Parathyroid adenoma (tissue), 2 donors: ENCODE measurements around the gene HLA-DQB1.
"Not testable (repeated sequence)": the region's sequence is repeated elsewhere in the genome, so short reads cannot be mapped to it uniquely, and the experiment has no call there.

ENCODE experiments used
- H2AFZ ChIP-seq: fragments of 300-600 bp; sonication (generic); one replicate; pipeline ENCODE4 v1.7.0; 2017; ENCODE audit warnings: antibody characterized with exemption, mild to moderate bottlenecking
- H3K27ac ChIP-seq: fragments of 300-600 bp; sonication (generic); one replicate; pipeline ENCODE4 v1.7.0; 2017
- H3K27me3 ChIP-seq: fragments of 300-600 bp; sonication (generic); one replicate; pipeline ENCODE4 v1.7.0; 2017; ENCODE audit warnings: low read length; ENCODE audit not compliant: control insufficient read depth, insufficient read depth
- H3K36me3 ChIP-seq: fragments of 300-600 bp; sonication (generic); one replicate; pipeline ENCODE4 v1.7.0; 2017; ENCODE audit warnings: low read length; ENCODE audit not compliant: control insufficient read depth, insufficient read depth
- H3K4me1 ChIP-seq: fragments of 300-600 bp; sonication (generic); one replicate; pipeline ENCODE4 v1.7.0; 2017; ENCODE audit warnings: control low read depth
- H3K4me2 ChIP-seq: fragments of 300-600 bp; sonication (generic); one replicate; pipeline ENCODE4 v1.7.0; 2017; ENCODE audit warnings: low read length
- H3K4me3 ChIP-seq: fragments of 300-600 bp; sonication (generic); one replicate; pipeline ENCODE4 v1.7.0; 2017; ENCODE audit warnings: low read depth, low read length
- H3K79me2 ChIP-seq: fragments of 300-600 bp; sonication (generic); one replicate; pipeline ENCODE4 v1.7.0; 2017; ENCODE audit warnings: control low read depth
- H3K9ac ChIP-seq: fragments of 300-600 bp; sonication (generic); one replicate; pipeline ENCODE4 v1.7.0; 2017; ENCODE audit warnings: mild to moderate bottlenecking
- H3K9me3 ChIP-seq: fragments of 300-600 bp; sonication (generic); one replicate; pipeline ENCODE4 v1.7.0; 2017; ENCODE audit warnings: low read length; ENCODE audit not compliant: control insufficient read depth
- TF ChIP-seq, protein P1 (sequence below): fragments of 300-600 bp; sonication (generic); IDR thresholded peaks from one replicate; pipeline ENCODE4 v1.7.0; 2017; ENCODE audit warnings: antibody characterized with exemption, mild to moderate bottlenecking
- donor health status: primary hyperparathyroidism.

HLA-DQB1 gene

DNA sequence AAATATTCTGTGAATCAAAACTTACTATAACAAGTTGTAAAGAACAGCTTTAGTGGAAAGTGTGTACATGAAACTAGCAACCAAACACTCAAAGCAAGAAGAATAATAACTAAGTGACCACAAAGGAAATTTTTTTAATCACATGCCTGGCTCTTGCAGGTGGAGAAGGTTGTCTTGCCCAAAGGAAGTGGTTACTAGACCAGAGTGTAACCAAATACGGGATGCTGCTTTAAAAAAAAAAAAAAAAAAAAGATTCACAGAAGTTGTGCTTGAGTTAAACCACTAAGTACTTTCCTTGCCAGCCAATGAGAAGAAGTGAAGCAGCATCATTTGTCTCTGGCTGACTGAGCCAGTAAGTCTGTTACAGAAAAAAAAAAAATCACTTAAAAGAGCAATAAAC, 19.1 kb upstream of the HLA-DQB1 start:
- no peak overlapping the region for H2AFZ ChIP-seq
- no peak overlapping the region for H3K4me3 ChIP-seq
- H3K27ac ChIP-seq, result no peak overlapping the region
- H3K79me2 ChIP-seq, result no peaks in the 10 kb centered on the region
- no peaks in the 10 kb centered on the region for H3K4me1 ChIP-seq
- no peaks in the 10 kb centered on the region for H3K9me3 ChIP-seq
- H3K4me2 ChIP-seq, result no peak overlapping the region
- TF ChIP-seq, protein P1, sequence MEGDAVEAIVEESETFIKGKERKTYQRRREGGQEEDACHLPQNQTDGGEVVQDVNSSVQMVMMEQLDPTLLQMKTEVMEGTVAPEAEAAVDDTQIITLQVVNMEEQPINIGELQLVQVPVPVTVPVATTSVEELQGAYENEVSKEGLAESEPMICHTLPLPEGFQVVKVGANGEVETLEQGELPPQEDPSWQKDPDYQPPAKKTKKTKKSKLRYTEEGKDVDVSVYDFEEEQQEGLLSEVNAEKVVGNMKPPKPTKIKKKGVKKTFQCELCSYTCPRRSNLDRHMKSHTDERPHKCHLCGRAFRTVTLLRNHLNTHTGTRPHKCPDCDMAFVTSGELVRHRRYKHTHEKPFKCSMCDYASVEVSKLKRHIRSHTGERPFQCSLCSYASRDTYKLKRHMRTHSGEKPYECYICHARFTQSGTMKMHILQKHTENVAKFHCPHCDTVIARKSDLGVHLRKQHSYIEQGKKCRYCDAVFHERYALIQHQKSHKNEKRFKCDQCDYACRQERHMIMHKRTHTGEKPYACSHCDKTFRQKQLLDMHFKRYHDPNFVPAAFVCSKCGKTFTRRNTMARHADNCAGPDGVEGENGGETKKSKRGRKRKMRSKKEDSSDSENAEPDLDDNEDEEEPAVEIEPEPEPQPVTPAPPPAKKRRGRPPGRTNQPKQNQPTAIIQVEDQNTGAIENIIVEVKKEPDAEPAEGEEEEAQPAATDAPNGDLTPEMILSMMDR, result no peak
- H3K27me3 ChIP-seq, result no peaks in the 10 kb centered on the region
- no peaks in the 10 kb centered on the region for H3K36me3 ChIP-seq
- no peak overlapping the region for H3K9ac ChIP-seq

DNA sequence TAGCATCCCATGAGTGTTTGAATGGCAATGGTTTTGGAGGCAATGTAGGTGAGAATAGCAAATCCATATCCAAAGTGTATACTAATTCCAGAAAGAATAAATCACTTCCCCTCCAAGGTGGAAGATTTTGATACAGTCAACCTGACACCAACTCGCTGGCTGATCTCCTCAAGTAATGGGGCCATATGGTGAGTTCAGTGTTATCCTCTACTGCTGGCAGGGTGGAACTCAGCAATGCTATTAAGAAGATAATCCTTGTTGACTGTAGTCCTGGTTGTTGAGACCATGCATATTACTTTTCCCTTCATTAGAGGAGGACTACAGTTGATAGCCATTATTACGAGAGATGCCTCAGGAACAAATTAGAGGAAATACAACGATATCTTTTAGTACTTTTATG, 17.8 kb upstream of the HLA-DQB1 start:
- Histone ChIP-seq H3K4me2 (no peak overlapping the region), H3K4me1 (no peaks in the 10 kb centered on the region), H3K9ac (no peak overlapping the region), H3K36me3 (no peaks in the 10 kb centered on the region), H3K79me2 (no peaks in the 10 kb centered on the region), H3K27ac (no peak overlapping the region), H3K27me3 (no peaks in the 10 kb centered on the region), H3K9me3 (no peaks in the 10 kb centered on the region), H2AFZ (no peak overlapping the region), H3K4me3 (no peak overlapping the region)
- TF ChIP-seq, protein P1, result no peak

DNA sequence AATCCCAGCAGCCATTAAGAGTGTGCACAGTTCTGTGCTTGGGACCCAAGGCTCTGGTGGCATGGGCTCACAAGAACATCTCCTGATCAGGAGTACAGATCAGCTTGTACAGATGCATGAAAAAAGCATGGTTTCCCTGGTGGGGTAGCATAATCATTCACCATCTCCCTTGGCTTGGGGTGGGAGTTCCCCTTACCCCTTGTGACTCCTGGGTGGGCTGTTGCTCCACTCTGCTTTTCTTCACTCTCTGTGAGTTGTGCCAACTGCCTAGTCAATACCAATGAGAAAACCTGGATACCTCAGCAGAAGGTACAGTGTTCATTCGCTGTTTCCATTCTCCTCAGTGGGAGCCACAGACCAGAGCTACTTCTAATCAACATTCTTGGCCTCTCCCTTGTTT, 13.6 kb upstream of the HLA-DQB1 start:
- no peak overlapping the region for H3K27ac ChIP-seq
- no peak overlapping the region for H3K4me3 ChIP-seq
- H2AFZ ChIP-seq, result no peak overlapping the region
- no peak overlapping the region for H3K9ac ChIP-seq
- H3K9me3 ChIP-seq, result no peaks in the 10 kb centered on the region
- H3K4me2 ChIP-seq, result no peak overlapping the region
- no peaks in the 10 kb centered on the region for H3K27me3 ChIP-seq
- H3K4me1 ChIP-seq, result no peaks in the 10 kb centered on the region
- H3K79me2 ChIP-seq, result no peaks in the 10 kb centered on the region
- no peaks in the 10 kb centered on the region for H3K36me3 ChIP-seq
- TF ChIP-seq, protein P1, result no peak

DNA sequence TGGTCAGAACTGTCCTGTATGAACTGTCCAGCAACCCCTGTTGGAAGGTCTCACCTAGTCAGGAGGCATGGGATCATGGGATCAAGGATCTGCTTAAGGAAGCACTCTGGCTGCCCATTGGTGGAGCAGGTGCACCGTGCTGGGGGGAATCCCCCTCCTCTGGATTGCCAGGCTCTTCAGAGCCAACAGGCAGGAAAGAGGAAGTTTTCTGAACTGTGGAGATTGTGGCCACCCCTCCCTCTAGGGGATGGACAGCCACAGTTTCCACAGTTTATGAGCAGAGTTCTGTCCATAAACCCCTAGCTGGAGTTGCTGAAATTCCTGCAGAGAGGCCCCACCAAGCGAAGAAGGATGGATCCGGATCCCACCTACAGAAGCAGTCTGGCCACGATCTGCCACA, 13.0 kb upstream of the HLA-DQB1 start:
- H3K4me3 ChIP-seq, result no peak overlapping the region
- no peaks in the 10 kb centered on the region for H3K36me3 ChIP-seq
- no peaks in the 10 kb centered on the region for H3K9me3 ChIP-seq
- H2AFZ ChIP-seq, result no peak overlapping the region
- H3K27ac ChIP-seq, result no peak overlapping the region
- no peaks in the 10 kb centered on the region for H3K79me2 ChIP-seq
- H3K4me1 ChIP-seq, result no peaks in the 10 kb centered on the region
- no peaks in the 10 kb centered on the region for H3K27me3 ChIP-seq
- H3K4me2 ChIP-seq, result no peak overlapping the region
- TF ChIP-seq, protein P1, result no peak
- no peak overlapping the region for H3K9ac ChIP-seq

DNA sequence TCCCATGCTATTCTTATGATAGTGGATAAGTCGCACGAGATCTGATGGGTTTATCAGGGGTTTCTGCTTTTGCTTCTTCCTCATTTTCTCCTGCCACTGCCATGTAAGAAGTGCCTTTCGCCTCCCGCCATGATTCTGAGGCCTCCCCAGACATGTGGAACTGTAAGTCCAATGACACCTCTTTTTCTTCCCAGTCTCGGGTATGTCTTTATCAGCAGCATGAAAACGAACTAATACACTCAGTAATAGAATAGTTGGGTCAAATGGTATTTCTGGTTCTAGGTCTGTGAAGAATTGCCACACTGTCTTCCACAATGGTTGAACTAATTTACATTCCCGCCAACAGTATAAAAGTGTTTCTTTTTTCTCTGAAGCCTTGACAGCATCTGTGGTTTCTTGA, 7.7 kb upstream of the HLA-DQB1 start:
- H3K4me3 ChIP-seq, H3K79me2 ChIP-seq, H2AFZ ChIP-seq, H3K9ac ChIP-seq, H3K4me2 ChIP-seq, H3K9me3 ChIP-seq, H3K27me3 ChIP-seq, H3K27ac ChIP-seq, H3K4me1 ChIP-seq, H3K36me3 ChIP-seq: not testable (repeated sequence)

DNA sequence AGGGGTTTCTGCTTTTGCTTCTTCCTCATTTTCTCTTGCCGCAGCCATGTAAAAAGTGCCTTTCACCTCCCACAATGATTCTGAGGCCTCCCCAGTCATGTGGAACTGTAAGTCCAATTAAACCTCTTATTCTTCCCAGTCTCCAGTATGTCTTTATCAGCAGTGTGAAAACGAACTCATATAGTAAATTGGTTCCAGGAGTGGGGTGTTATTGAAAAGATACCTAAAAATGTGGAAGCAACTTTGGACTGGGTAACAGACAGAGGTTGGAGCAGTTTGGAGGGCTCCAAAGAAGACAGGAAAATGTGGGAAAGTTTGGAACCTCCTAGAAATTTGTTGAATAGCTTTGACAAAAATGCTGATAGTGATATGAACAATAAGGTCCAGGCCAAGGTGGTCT, 5.5 kb upstream of the HLA-DQB1 start:
- not testable (repeated sequence) for H3K27ac ChIP-seq, H3K4me1 ChIP-seq, H3K4me2 ChIP-seq, H3K79me2 ChIP-seq, H2AFZ ChIP-seq, H3K9me3 ChIP-seq, H3K27me3 ChIP-seq, H3K4me3 ChIP-seq, H3K36me3 ChIP-seq, H3K9ac ChIP-seq
